Measurements from ENCODE around the gene EIF1B.
A peak's percentile ranks its signal among the peaks of the same experiment; 100 is the strongest.
"Not testable (repeated sequence)": the region's sequence is repeated elsewhere in the genome, so short reads cannot be mapped to it uniquely, and the experiment has no call there.

The EIF1B gene

DNA sequence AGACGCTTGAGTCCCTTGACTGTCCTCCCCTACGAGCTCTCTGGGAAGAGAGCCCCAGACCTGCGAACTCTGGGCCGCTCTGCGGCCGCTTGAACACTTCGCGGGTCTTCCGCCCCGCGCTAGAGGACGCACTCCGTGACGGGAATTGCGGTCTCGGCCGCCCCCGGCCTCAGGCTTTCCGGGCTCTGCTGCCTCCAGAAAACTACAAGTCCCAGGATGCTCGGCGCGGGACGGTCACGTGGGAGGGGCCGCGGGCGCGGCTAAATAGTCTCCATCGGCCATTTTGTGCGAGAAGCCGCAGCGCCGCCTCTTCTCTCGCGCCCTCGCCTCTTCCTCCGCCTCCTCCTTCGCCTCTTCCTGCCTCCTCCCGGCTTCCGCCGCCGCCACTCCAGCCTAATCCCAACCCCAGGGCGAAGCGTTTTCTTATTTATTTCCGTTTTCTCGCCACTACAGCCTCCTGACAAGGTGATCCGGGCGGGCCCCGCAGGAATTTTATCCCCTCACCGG is at the start of gene EIF1B:
EIF1B (plus strand) TSS at position 290 of the 507 bp plus-strand sequence. CDS start 235 bp downstream, outside the sequence.
- DNase-seq (ENCODE audit: low spot score), result peak; percentile 100

- no peak for DNase-seq (ENCODE audit: low spot score)
Observed at GRCh38 chr3:40262331-40262730, 47.2 kb upstream of the EIF1B start.

DNA sequence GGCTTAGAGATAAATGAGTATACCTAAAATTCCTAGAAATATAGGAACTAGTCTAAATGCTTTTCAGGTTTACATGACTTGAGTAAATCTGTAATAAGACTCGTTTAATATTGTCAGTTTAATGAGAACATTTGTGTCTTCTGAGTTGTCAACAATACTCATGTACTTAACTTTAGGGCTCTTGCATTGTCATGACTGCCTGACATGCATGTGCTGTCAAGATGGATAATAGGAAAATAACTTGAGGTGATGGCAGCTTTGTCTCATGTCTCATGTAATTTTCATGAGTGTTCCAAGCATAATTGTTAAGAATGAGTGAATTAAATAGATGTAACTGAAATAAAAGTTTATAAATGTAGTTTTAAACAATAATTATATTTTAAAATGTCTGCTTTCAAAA is 45.1 kb upstream of the EIF1B start:
- DNase-seq (ENCODE audit: low spot score), result no peak

DNA sequence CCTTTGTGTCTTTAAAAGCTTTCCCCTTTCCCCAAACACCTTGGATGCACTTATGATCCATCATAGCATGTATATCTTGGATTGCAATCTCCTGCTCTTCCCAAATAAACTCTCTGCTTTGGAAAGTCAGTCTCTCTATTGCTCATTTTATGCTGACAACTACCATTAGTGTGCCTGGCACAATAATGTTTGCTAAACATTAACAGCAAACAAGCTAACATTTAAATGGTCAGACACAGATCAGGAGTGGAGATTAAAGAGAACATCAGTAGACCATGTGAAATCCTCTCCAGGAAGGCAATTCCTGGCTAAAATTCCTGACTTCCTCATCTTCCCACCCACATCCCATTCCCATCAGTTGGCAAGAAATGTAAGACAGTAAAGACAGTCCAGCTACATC is 44.3 kb upstream of the EIF1B start:
- DNase-seq (ENCODE audit: low spot score), result no peak

DNA sequence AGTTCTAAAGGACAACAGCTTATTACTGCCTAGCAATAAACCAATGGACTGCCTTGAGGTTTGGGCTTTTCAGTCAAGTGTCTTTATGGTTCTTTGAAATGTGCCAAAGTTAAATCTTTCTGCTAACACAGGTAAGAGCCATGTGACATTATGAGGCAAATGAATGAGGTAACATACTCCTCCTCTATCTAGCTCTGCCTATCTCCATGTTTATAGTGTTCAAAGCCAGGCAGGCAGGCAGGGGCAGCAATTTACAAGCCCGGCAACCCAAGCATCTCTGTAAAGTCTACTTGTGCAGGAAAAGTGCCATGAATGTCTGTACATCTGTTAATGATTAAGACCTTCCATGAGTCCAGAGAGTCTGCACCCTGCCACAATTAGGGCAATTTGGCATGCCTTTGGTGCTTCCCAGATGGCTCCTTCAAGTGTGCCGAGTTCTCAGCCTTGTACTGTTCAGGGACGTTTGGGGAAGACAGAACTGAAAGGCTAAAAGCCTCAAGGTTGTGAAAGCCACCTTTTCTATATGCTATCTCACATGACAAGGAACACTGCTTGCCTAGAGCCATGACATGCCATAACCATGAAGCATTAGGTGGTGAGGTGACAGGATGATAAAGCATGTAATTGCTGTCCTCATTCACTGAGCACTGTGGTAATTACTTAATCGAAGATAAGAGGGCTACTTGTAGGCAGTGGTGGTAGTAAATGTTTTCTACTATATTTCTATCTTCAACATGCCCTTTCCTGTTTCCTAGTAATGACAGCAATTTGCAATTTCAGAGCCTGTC is 41.4 kb upstream of the EIF1B start:
- no peak for DNase-seq (ENCODE audit: low spot score)

GRCh38 chr3:40268802-40269524 is 40.5 kb upstream of the EIF1B start:
- no peak for DNase-seq (ENCODE audit: low spot score)

- DNase-seq (ENCODE audit: low spot score), result no peak
Observed at GRCh38 chr3:40278791-40279190, 30.7 kb upstream of the EIF1B start.

DNA sequence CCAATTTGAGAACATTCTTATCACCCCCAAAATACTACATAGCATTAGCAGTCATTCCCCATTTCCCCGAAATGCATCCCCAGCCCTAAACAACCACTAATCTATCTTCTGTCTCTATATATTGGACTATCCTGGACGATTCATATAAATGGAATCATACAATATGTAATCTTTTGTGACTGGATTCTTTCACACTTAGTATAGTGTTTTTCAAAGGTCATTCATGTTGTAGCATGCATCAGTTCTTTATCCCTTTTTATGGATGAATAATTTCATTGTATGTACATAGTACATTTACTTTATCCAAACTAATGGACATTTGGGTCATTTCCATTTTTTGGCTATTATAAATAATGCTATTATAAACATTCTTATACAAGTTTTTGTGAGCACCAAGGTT is 27.5 kb upstream of the EIF1B start:
- DNase-seq (ENCODE audit: low spot score), result no peak

- DNase-seq (ENCODE audit: low spot score), result not testable (repeated sequence)
Observed at GRCh38 chr3:40283057-40283456, 26.4 kb upstream of the EIF1B start.

- DNase-seq (ENCODE audit: low spot score), result no peak
Observed at GRCh38 chr3:40287248-40287647, 22.3 kb upstream of the EIF1B start.

GRCh38 chr3:40290396-40290795 is 19.1 kb upstream of the EIF1B start:
- no peak for DNase-seq (ENCODE audit: low spot score)

GRCh38 chr3:40291471-40291870 is 18.0 kb upstream of the EIF1B start:
- DNase-seq (ENCODE audit: low spot score), result no peak

DNA sequence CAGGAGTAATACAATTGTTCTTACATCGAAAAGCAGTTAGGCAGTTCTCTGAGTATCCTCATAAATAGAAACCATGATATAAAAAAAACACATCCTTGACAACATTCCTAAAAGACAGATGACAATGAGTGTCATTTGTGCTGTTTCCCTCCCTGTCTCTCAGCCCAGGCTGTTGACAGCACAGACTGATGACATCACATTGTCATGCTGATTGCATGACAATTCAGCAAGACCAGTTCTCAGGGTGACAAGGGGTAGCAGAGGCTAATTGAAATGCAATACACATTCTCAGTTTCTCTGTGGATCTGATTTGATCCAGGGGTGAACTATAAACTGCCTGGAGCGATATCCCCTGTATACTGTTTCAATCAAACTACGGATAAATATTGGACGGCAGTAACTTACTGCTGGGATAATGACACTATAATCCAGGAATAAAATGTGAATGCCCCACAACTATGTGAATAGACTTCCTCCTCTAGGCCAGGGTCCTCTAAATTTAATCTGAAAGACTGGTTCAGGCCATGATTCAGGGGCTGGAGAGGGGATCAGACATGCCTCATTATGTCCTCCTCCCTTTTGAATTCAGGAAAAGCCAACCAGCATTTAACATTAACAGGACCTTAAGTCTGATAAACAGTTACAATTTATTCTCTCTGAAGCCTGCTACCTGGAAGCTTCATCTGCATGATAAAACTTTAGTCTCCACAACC is 16.7 kb upstream of the EIF1B start:
- no peak for DNase-seq (ENCODE audit: low spot score)

DNA sequence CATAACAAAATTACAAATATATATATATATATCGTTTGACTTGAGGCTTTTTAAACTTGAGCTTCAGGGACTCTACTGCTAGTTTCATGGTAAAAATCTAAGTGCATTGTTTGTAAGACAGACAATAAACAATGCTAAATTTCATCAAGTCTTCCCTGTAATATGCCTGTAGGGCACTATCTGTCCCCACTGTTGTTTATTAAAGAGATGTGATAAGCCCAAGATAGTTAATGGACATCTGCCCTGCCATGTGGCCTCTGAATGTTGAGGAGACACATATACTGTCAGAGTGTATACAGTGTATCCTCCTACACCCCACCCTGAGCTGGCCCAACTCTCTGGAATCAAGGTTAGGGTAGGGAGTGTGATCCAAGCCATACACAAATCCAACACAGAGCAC is 15.1 kb upstream of the EIF1B start:
- no peak for DNase-seq (ENCODE audit: low spot score)

GRCh38 chr3:40298075-40298474 is 11.4 kb upstream of the EIF1B start:
- no peak for DNase-seq (ENCODE audit: low spot score)

- DNase-seq (ENCODE audit: low spot score), result no peak
Observed at GRCh38 chr3:40299130-40299720, 10.3 kb upstream of the EIF1B start.

- no peak for DNase-seq (ENCODE audit: low spot score)
Observed at GRCh38 chr3:40299721-40300335, 9.7 kb upstream of the EIF1B start.

DNA sequence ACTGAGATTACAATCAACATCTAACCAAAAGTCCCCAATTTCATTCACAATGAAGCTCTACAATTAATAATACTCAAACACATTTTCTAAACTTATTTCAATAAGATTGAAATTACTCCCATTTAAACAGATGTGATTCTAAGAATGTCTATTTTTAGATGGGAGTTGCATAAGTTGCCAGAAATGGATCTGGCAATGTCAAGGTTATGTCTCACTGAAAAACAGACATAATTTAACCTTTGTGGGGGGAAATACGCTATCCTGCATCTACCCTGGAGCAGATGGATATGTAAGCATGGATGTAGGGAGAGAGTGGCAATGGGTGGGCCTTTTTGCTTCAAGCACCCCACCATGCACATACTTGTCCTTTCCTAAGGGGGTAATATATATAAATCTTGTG is 6.7 kb upstream of the EIF1B start:
- no peak for DNase-seq (ENCODE audit: low spot score)

DNA sequence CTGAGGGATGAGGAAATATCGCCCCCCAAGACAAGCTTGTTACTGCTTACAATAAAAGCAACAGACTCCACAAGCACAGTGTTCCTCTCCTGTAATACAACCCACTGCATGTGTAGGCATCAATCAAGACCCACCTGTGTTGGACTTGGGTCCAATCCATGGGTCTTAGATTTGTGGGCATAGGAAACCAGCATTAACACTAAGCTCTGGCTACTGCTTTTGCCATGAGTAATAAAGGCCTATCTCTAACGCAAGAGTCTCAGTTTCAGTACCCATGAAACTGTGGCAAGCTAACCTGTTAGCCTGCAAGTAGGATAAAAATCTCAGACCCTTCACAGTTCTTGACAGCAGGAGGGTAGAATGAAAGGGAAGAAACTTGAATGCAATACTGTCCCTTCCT is 5.2 kb upstream of the EIF1B start:
- no peak for DNase-seq (ENCODE audit: low spot score)

DNA sequence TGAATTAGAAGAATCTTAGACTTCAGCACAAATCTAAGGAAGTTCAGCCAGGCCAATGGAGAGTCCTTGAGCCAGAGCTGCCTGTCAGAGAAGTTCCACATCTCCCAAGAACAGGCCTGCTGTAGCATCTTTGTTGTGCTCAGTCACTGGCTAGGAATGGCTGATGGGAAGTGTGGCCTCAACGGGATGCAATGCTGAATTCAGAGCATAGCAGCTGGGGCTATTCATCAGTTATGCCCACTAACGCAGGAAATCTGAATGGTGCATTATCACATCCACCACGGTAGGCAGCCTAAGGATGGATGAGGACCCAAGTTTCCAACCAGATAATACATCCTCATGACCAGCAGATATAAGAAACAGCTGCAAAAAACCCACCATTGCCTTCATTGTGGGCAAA is 3.2 kb upstream of the EIF1B start:
- no peak for DNase-seq (ENCODE audit: low spot score)

DNA sequence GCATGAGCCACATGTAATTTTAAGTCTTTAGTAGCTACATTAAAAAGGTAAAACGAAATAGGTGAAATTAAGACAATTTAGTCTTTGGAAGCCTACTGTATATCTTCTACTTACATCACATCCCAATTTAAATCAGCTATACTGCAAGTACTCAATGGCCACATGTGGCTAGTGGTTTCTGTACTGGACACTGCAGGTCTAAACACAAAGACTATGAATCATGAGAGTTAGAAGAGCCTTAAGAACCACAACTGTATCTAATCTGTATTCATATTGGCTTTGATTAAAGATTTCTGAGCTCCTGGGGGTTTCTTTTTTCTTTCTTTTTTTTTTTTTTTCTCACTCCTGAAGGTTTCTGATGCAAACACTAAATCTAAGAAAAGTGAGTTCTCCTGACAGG is 2.3 kb upstream of the EIF1B start:
- DNase-seq (ENCODE audit: low spot score), result no peak

All from left forelimb (tissue), 1 donor.